Transverse colon (tissue), 4 donors: ENCODE data around the gene MKRN3.

Source experiments
- CTCF ChIP-seq, 5 experiments: fragments of 200-600 bp in 3 of 5; fragments of 450-650 bp in 2 of 5; sonication (generic) in 3 of 5; IDR thresholded peaks; 1 replicate in 2 of 5; 2 replicates in 3 of 5; pipeline ENCODE4 v1.5.1; 2016 to 2017; ENCODE audit warnings: antibody characterized with exemption in 5 of 5, inconsistent platforms in 3 of 5, mild to moderate bottlenecking in 2 of 5, moderate library complexity in 1 of 5
- EP300 ChIP-seq: sonication (generic); formaldehyde crosslinking; IDR thresholded peaks from one replicate; pipeline ENCODE4 v1.6.1; 2017; ENCODE audit warnings: antibody characterized with exemption, low read depth
- POLR2A ChIP-seq: fragments of 450-650 bp; IDR thresholded peaks from one replicate; pipeline ENCODE4 v1.6.1; 2016; ENCODE audit warnings: antibody characterized with exemption, mild to moderate bottlenecking, moderate library complexity
- POLR2AphosphoS5 ChIP-seq, 3 donors: sonication (generic); formaldehyde crosslinking; IDR thresholded peaks; one replicate each; pipeline ENCODE4 v1.6.1; 2016; ENCODE audit warnings: antibody characterized with exemption in 3 of 3

- TF ChIP-seq EP300 (no peak), CTCF (IDR thresholded peaks at IDR 0.05) (no peak), POLR2AphosphoS5 (IDR thresholded peaks at IDR 0.05) (no peak), POLR2A (no peak)
Measured at GRCh38 chr15:23518104-23518503, 47.4 kb upstream of the MKRN3 start.
